A673 (cell line): ENCODE results near the gene PKP1. TPM values are rescaled to one million over a fixed set of nuclear protein-coding genes. Genes with fewer than 3 reads are reported as not detected.

Experiments used
- BruUV-seq: library from RNA; stranded (reverse); fragments of 400-500 nt; replicated peaks from 2 replicates; lab custom pipeline; 2021; lab: Mats Ljungman, UMichigan
- CTCF ChIA-PET: fragments of 300-600 bp; sonication (Branson Sonifier 250); formaldehyde crosslinking; loops from one replicate; lab custom pipeline; 2022; ENCODE audit warnings: antibody characterized with exemption; lab: Charles Lee
- POLR2A ChIA-PET: fragments of 300-600 bp; sonication (Branson Sonifier 250); formaldehyde crosslinking; loops from one replicate; lab custom pipeline; 2022; ENCODE audit warnings: antibody characterized with exemption; ENCODE audit not compliant: low non-redundant PET; lab: Charles Lee
- DNase-seq: peaks from one replicate; pipeline ENCODE4 v3.0.0-alpha.2; 2015; ENCODE audit warnings: low spot score
- H3K27ac ChIP-seq: fragments of 200-600 bp; sonication (generic); 2 replicates; pipeline ENCODE4 v1.5.1; 2016; ENCODE audit warnings: mixed run types, low read depth, mild to moderate bottlenecking, mixed read lengths, antibody characterized with exemption, low read length; ENCODE audit not compliant: poor library complexity, severe bottlenecking
- H3K27me3 ChIP-seq: fragments of 200-600 bp; sonication (generic); replicated peaks from 2 replicates; pipeline ENCODE4 v1.6.1; 2017; ENCODE audit warnings: mixed run types, low read depth, mild to moderate bottlenecking, mixed read lengths, antibody characterized with exemption, low read length; ENCODE audit not compliant: insufficient read depth, poor library complexity
- H3K36me3 ChIP-seq: fragments of 200-600 bp; sonication (generic); 2 replicates; pipeline ENCODE4 v1.6.1; 2016; ENCODE audit warnings: mixed run types, mild to moderate bottlenecking, mixed read lengths, antibody characterized with exemption, low read length; ENCODE audit not compliant: insufficient read depth, poor library complexity, severe bottlenecking
- H3K4me1 ChIP-seq: fragments of 200-600 bp; sonication (generic); 2 replicates; pipeline ENCODE4 v1.6.1; 2017; ENCODE audit warnings: mixed run types, mild to moderate bottlenecking, mixed read lengths, antibody characterized with exemption, low read length; ENCODE audit not compliant: insufficient read depth, poor library complexity, severe bottlenecking
- H3K4me3 ChIP-seq: fragments of 200-600 bp; sonication (generic); 2 replicates; pipeline ENCODE4 v1.5.1; 2016; ENCODE audit warnings: low read depth, mixed run types, mild to moderate bottlenecking, mixed read lengths, low read length; ENCODE audit not compliant: poor library complexity, severe bottlenecking
- H3K9me3 ChIP-seq: fragments of 200-600 bp; sonication (generic); 2 replicates; pipeline ENCODE4 v1.6.1; 2016; ENCODE audit warnings: mixed run types, low read depth, mild to moderate bottlenecking, mixed read lengths, antibody characterized with exemption, low read length; ENCODE audit not compliant: poor library complexity, severe bottlenecking
- CTCF ChIP-seq: fragments of 300-800, 200-600 bp; sonication (generic); conservative IDR thresholded peaks from 2 replicates; pipeline ENCODE4 v1.5.1; 2017; ENCODE audit warnings: low read depth, mild to moderate bottlenecking, antibody characterized with exemption, low read length, moderate library complexity, mixed read lengths
- EZH2 ChIP-seq: fragments of 200-600 bp; sonication (generic); IDR thresholded peaks from 2 replicates; pipeline ENCODE4 v1.6.1; 2017; ENCODE audit warnings: borderline replicate concordance, low read depth, mild to moderate bottlenecking, mixed read lengths, antibody characterized with exemption, low read length; ENCODE audit not compliant: poor library complexity, severe bottlenecking
- intact Hi-C: fragments of 100-400 bp; cut with micrococcal nuclease; formaldehyde crosslinking; loops from one replicate; pipeline ENCODE4 v1.10.0; 2022; ENCODE audit not compliant: unreplicated experiment
- total RNA-seq: library from RNA; stranded (reverse); gene quantifications from 2 replicates; pipeline ENCODE4 v1.2.3, GENCODE V29; 2021

The PKP1 gene
- total RNA-seq, 1 experiment from 2014 or later = 535 TPM

- Histone ChIP-seq H3K27me3 (no peaks in the 10 kb centered on the region), H3K4me3 (no peak overlapping the region), H3K27ac (no peak overlapping the region), H3K4me1 (peaks cover 14% of the 10 kb centered on the region), H3K36me3 (no peaks in the 10 kb centered on the region), H3K9me3 (no peaks in the 10 kb centered on the region)
- no TSS peak for BruUV-seq
- DNase-seq = no peak
- TF ChIP-seq EZH2 = no peak
- TF ChIP-seq CTCF = no peak
- ChIA-PET POLR2A (interaction anchor here (0.6 kb wide), 1 partner anchor 8 kb away, joined by 9 read pairs; no protein-coding TSS in a partner anchor), CTCF (no interaction called here)
- intact Hi-C loops = no loop called here
Observed at GRCh38 chr1:201355471-201355870, 72.2 kb downstream of the PKP1 start.

- no peak overlapping the region for H3K4me3 ChIP-seq
- ChIA-PET POLR2A (interaction anchor here (0.6 kb wide), 1 partner anchor 9 kb away, joined by 9 read pairs; no protein-coding TSS in a partner anchor), CTCF (no interaction called here)
- no peak overlapping the region for H3K27ac ChIP-seq
- no peaks in the 10 kb centered on the region for H3K27me3 ChIP-seq
- no peak for TF ChIP-seq EZH2
- no peak for TF ChIP-seq CTCF
- H3K36me3 ChIP-seq = no peaks in the 10 kb centered on the region
- H3K9me3 ChIP-seq = no peaks in the 10 kb centered on the region
- DNase-seq = no peak
- BruUV-seq = no TSS peak
- intact Hi-C loops = no loop called here
- H3K4me1 ChIP-seq = peaks cover 16% of the 10 kb centered on the region
Observed at GRCh38 chr1:201356236-201356635, 72.9 kb downstream of the PKP1 start.

GRCh38 chr1:201356701-201357100 is 73.4 kb downstream of the PKP1 start:
- H3K36me3 ChIP-seq = no peaks in the 10 kb centered on the region
- H3K4me1 ChIP-seq = peaks cover 17% of the 10 kb centered on the region
- intact Hi-C loops = no loop called here
- H3K9me3 ChIP-seq = no peaks in the 10 kb centered on the region
- CTCF ChIA-PET = no interaction called here
- DNase-seq = no peak
- no peak overlapping the region for H3K27ac ChIP-seq
- BruUV-seq = no TSS peak
- H3K4me3 ChIP-seq = no peak overlapping the region
- H3K27me3 ChIP-seq = no peaks in the 10 kb centered on the region
- POLR2A ChIA-PET = no interaction called here
- TF ChIP-seq EZH2 (no peak), CTCF (no peak)
